CD4-positive, alpha-beta T cell treated with Interleukin-4 for 1 hour (primary cell): ENCODE measurements around the gene SPEG.

Experiments used
- DNase-seq, 2 donors: peaks; one replicate each; pipeline ENCODE4 v3.0.0-alpha.2; 2020 to 2022

SPEG gene

GRCh38 chr2:219517954-219518778 lies 83.5 kb downstream of the SPEG start:
- no peak for DNase-seq

- DNase-seq: no peak
These were observed 84.9 kb downstream of the SPEG start for GRCh38 chr2:219519526-219519916.

GRCh38 chr2:219520079-219520478 lies 85.4 kb downstream of the SPEG start:
- DNase-seq: no peak

GRCh38 chr2:219521066-219521880 lies 86.6 kb downstream of the SPEG start:
- no peak for DNase-seq

- no peak for DNase-seq
These were observed 87.7 kb downstream of the SPEG start for GRCh38 chr2:219522111-219523030.

GRCh38 chr2:219523031-219523671 lies 88.5 kb downstream of the SPEG start:
- DNase-seq: no peak

- DNase-seq: no peak
These were observed 90.2 kb downstream of the SPEG start for GRCh38 chr2:219524817-219525216.

- no peak for DNase-seq
These were observed 91.0 kb downstream of the SPEG start for GRCh38 chr2:219525533-219526232.

GRCh38 chr2:219526320-219527075 lies 91.9 kb downstream of the SPEG start:
- DNase-seq: no peak

GRCh38 chr2:219527076-219527394 lies 92.4 kb downstream of the SPEG start:
- no peak for DNase-seq

GRCh38 chr2:219527472-219527871 lies 92.8 kb downstream of the SPEG start:
- DNase-seq: no peak

- DNase-seq: peak; percentile 82 to 84
These were observed 95.7 kb downstream of the SPEG start for GRCh38 chr2:219530048-219530963.

- DNase-seq: no peak
These were observed 97.2 kb downstream of the SPEG start for GRCh38 chr2:219531639-219532377.

- no peak for DNase-seq
These were observed 97.7 kb downstream of the SPEG start for GRCh38 chr2:219532378-219532649.

- no peak for DNase-seq
These were observed 99.5 kb downstream of the SPEG start for GRCh38 chr2:219533930-219534661.

GRCh38 chr2:219536425-219536824 lies 101.8 kb downstream of the SPEG start:
- no peak for DNase-seq

- no peak for DNase-seq
These were observed 102.3 kb downstream of the SPEG start for GRCh38 chr2:219536967-219537366.

- DNase-seq: no peak
These were observed 103.2 kb downstream of the SPEG start for GRCh38 chr2:219537657-219538488.
